Measurements from ENCODE around the gene SF3B3.

DNA sequence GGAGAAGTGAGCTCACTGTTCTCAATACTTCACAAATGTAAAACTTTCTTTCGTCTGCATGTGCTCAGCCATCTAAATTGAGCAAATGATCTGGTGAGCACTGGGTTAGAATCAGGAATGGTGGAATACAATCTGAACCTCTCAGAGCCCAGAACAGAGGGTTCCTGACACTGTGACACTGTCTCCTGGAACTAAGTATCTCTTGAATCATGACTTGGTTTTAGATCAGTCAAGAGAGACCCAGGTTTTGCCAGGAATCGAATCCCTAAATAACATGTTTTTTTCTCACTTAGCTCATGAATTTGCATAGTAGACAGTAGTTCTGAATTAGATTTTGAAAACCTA, 49.3 kb downstream of the SF3B3 start:
- TF ChIP-seq EP300 (IDR thresholded peaks at IDR 0.05) (no peak), POLR2AphosphoS5 (IDR thresholded peaks at IDR 0.05) (no peak), CTCF (IDR thresholded peaks at IDR 0.05) (no peak)

All from suprapubic skin (tissue), 4 donors.